HFF-Myc (cell line): Measurements from ENCODE around the gene IRF7.
"Not testable (repeated sequence)": the region's sequence is repeated elsewhere in the genome, so short reads cannot be mapped to it uniquely, and the experiment has no call there.

ENCODE experiments used
- DNase-seq: peaks from one replicate; pipeline ENCODE4 v3.0.0-alpha.2; 2011; ENCODE audit warnings: low read depth; ENCODE audit errors: extremely low read depth
- H3K4me3 ChIP-seq: replicated peaks from 2 replicates; pipeline ENCODE4 v1.5.1; 2011; ENCODE audit warnings: low read depth, mild to moderate bottlenecking, control low read depth, low read length
- TF ChIP-seq, protein P1 (sequence below): IDR thresholded peaks from 2 replicates; pipeline ENCODE4 v1.5.1; 2012; ENCODE audit warnings: mild to moderate bottlenecking, low read depth, low read length, control low read depth; ENCODE audit errors: missing control alignments

The IRF7 gene

DNA sequence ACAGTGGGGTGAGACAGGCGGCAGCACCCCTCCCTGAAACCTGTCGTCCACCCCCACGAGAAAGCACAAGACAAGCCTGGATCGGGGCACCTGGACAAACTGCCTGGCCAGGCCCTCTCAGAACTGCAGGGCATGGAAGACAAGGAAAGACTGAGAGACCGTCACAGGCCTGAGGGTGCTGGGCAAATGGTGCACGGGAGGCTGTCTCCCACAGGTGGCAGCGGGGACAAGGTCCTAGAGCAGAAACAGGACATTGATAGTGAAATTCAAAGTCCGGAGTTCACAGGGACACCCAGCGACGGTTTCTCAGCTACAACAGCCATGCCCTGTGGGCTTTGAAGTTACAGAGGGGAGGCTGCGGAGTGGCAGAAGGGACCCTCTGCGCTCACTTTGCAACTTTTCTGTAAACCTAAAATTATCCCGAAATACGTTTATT is 42.0 kb upstream of the IRF7 start:
- H3K4me3 ChIP-seq: no peak overlapping the region
- TF ChIP-seq, protein P1, sequence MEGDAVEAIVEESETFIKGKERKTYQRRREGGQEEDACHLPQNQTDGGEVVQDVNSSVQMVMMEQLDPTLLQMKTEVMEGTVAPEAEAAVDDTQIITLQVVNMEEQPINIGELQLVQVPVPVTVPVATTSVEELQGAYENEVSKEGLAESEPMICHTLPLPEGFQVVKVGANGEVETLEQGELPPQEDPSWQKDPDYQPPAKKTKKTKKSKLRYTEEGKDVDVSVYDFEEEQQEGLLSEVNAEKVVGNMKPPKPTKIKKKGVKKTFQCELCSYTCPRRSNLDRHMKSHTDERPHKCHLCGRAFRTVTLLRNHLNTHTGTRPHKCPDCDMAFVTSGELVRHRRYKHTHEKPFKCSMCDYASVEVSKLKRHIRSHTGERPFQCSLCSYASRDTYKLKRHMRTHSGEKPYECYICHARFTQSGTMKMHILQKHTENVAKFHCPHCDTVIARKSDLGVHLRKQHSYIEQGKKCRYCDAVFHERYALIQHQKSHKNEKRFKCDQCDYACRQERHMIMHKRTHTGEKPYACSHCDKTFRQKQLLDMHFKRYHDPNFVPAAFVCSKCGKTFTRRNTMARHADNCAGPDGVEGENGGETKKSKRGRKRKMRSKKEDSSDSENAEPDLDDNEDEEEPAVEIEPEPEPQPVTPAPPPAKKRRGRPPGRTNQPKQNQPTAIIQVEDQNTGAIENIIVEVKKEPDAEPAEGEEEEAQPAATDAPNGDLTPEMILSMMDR: no peak
- DNase-seq: no peak

DNA sequence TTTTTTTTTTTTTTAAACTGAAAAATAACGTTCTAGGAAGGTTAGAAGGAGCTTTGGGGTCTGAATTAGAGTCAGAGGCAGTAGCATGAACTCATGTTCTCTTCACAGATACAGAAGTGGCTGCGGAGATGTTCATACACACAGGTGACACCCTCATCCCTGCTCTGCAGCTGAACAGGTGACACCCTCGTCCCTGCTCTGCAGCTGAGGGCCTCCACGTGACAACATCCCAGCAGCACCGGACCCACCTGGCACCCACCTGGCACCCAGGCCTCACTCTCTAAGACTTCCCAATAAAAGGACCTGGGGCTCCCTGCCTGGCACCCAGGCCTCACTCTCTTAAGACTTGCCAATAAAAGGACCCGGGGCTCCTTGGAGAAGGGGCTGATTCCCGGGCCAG is 41.1 kb upstream of the IRF7 start:
- no peak overlapping the region for H3K4me3 ChIP-seq
- no peak for DNase-seq
- TF ChIP-seq, protein P1: no peak

DNA sequence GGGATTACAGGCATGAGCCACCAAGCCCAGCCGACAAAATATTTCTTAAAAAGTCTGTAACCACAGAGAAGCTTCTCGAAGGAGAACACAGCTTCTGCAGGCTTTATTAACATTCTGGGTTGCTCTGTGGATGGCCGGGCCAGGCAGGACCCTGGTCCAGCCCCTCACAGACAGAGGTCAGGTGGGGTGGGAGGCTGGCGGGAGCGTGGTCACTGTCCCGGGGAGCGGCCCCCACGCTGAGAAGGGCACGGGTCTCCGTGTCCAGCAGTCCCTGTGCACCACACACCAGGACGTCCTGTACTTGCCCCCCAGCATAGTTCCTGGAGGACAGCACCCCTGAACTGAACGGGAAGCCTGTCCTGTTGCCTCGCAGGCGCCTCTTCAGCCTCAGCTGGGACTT is 40.7 kb upstream of the IRF7 start:
- TF ChIP-seq, protein P1: no peak
- H3K4me3 ChIP-seq: no peak overlapping the region
- DNase-seq: no peak

DNA sequence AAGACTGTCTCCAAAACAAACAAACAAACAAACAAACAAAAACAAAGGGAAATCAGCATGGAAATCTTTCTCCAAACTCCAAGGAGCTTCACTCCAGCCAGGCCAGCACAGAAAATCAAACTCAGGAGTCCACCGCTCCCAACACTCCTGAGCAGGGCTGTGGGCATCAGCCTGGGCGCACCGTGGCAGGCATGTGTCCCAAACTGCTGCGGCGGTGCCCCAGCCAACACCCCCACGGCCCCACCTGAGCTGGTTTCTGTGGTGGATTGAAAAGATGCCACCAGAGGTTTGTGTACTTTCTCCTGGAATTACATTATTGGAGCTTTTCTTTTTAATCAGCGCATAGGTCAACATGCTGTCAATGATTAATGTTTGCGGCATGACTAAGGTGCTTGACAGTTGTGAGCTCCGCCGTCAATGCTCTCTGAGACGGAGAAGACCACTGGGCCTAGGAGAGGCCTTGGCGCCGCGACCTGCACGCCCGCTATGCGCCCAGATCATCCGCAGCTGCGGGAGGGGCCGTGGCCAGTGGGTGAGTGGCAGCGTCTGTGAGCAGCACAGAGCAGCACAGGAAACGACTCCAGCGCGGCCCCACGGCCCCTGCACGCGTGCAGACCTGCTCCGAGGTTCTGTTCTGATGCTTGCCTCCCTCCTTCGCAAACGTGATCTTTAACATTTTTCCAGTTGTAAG is 39.4 kb upstream of the IRF7 start:
- TF ChIP-seq, protein P1: no peak
- H3K4me3 ChIP-seq: no peak overlapping the region
- no peak for DNase-seq

DNA sequence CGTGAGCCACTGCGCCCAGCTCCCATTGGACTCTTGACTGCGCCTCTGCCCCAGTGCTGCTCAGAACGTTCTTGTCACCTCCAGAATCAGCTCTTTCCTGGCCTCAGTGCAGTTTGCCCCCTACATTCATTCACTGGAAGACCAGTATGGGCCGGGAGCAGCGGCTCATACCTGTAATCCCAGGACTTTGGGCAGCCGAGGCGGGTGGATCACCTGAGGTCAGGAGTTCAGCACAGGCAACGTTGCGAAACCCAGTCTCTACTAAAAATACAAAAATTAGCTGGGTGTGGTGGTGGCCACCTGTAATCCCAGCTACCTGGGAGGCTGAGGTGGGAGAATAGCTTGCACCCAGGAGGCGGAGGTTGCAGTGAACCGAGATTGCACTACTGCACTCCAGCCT is 38.7 kb upstream of the IRF7 start:
- H3K4me3 ChIP-seq, DNase-seq: not testable (repeated sequence)

DNA sequence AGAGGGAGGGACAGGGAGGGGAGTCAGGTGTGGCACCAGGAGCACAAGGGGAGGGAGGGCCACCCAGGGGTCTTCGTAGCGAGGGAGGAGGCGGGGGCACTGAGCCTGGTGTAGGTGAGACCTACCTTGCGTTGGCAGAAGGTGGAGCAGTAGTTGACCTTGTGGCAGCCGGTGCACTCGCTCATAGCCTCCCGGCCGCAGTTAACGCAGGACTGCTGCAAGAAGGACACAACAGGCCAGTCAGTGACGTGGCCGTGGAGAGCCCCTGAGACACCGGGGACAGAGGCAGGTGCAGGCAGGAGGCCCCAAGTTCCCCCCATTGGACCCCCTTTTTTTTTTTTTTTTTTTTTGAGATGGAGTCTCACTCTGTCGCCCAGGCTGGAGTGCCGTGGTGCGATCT is 38.1 kb upstream of the IRF7 start:
- H3K4me3 ChIP-seq: no peak overlapping the region
- no peak for DNase-seq
- TF ChIP-seq, protein P1: no peak

DNA sequence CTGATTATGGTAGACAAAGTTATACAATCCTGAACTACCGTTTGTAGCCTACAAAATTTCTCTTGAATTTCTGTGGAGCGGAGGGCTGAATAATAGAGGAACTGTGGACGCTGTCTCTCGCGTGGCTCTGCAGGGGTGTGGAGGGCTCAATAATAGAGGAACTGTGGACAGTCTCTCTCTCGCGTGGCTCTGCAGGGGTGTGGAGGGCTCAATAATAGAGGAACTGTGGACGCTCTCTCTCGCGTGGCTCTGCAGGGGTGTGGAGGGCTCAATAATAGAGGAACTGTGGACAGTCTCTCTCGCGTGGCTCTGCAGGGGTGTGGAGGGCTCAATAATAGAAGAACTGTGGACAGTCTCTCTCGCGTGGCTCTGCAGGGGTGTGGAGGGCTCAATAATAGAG is 37.4 kb upstream of the IRF7 start:
- not testable (repeated sequence) for H3K4me3 ChIP-seq, DNase-seq

DNA sequence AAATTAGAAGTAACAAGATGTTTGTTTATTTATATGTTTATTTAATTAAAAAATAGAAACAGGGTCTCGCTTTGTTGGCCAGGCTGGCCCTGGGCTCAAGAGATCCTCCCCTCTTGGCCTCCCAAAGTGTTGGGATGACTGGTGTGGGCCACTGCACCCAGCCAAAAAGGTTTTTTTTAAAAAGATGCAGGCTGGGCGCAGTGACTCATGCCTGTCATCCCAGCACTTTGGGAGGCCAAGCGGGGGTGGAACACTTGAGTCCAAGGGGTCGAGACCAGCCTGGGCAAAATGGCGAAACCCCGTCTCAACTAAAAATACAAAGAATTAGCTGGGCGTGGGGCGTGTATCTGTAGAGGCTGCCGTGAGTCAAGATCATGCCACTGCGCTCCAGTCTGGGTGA is 34.7 kb upstream of the IRF7 start:
- no peak for DNase-seq
- H3K4me3 ChIP-seq: no peak overlapping the region
- TF ChIP-seq, protein P1: no peak

DNA sequence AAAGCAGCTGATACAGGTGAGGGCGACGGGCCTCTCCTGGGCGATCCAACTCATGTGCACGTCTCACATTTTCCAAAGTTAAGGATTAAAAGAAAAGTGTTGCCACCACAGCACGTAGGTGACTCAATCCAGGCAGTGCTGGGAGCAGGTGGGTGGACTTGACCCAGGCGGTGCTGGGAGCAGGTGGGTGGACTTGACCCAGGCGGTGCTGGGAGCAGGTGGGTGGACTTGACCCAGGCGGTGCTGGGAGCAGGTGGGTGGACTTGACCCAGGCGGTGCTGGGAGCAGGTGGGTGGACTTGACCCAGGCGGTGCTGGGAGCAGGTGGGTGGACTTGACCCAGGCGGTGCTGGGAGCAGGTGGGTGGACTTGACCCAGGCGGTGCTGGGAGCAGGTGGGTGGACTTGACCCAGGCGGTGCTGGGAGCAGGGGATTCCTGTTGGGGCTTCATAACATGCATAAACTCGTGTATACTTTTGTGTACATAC is 32.0 kb upstream of the IRF7 start:
- H3K4me3 ChIP-seq, DNase-seq: not testable (repeated sequence)
